CD14-positive monocyte (primary cell): ENCODE measurements around the gene TFIP11. TPM values are rescaled to one million over a fixed set of nuclear protein-coding genes. Genes with fewer than 3 reads are reported as not detected.

ENCODE experiments used
- DNase-seq, 3 donors: peaks; one replicate each; pipeline ENCODE4 v3.0.0-alpha.2; 2011 to 2022
- H2AFZ ChIP-seq: 2 replicates; pipeline ENCODE4 v1.6.0; 2012; ENCODE audit warnings: mild to moderate bottlenecking, low read depth, low read length, inconsistent platforms; ENCODE audit not compliant: insufficient read depth, poor library complexity, severe bottlenecking
- H3K27ac ChIP-seq, 2 donors: 1 replicate in 1 of 2; 2 replicates in 1 of 2; pipeline ENCODE4 v1.5.1; 2012 to 2013; ENCODE audit warnings: low read length in 2 of 2, control low read depth in 1 of 2, inconsistent platforms in 1 of 2, low read depth in 1 of 2, mild to moderate bottlenecking in 1 of 2
- H3K27me3 ChIP-seq, 2 donors: one replicate each; pipeline versions ENCODE4 v1.6.0 to v1.6.1; 2011 to 2013; ENCODE audit warnings: low read length in 2 of 2; ENCODE audit not compliant: control insufficient read depth in 2 of 2, insufficient read depth in 2 of 2
- H3K36me3 ChIP-seq, 2 donors: replicated peaks in 1 of 2; 1 replicate in 1 of 2; 2 replicates in 1 of 2; pipeline versions ENCODE4 v1.5.1 to v1.6.1; 2012 to 2013; ENCODE audit warnings: low read length in 2 of 2, control low read depth in 1 of 2, inconsistent platforms in 1 of 2, mild to moderate bottlenecking in 1 of 2; ENCODE audit not compliant: insufficient read depth in 2 of 2, control insufficient read depth in 1 of 2
- H3K4me1 ChIP-seq, 2 donors: 1 replicate in 1 of 2; 2 replicates in 1 of 2; pipeline versions ENCODE4 v1.5.1 to v1.6.1; 2012 to 2013; ENCODE audit warnings: low read length in 2 of 2, control low read depth in 1 of 2, inconsistent platforms in 1 of 2, mild to moderate bottlenecking in 1 of 2, moderate library complexity in 1 of 2; ENCODE audit not compliant: insufficient read depth in 2 of 2, control insufficient read depth in 1 of 2
- H3K4me2 ChIP-seq: replicated peaks from 2 replicates; pipeline ENCODE3; 2012; ENCODE audit warnings: low read length, moderate library complexity, mild to moderate bottlenecking; ENCODE audit not compliant: poor library complexity, severe bottlenecking; ENCODE audit errors: extremely low read depth
- H3K4me3 ChIP-seq, 3 experiments: fragments of 200-600 bp in 1 of 3; sonication (generic) in 1 of 3; replicated peaks in 1 of 3; 1 replicate in 2 of 3; 2 replicates in 1 of 3; pipeline ENCODE4 v1.5.1; 2011 to 2013; ENCODE audit warnings: low read length in 3 of 3, mild to moderate bottlenecking in 3 of 3, control low read depth in 2 of 3, low read depth in 2 of 3, inconsistent platforms in 1 of 3, moderate library complexity in 1 of 3
- H3K79me2 ChIP-seq: 2 replicates; pipeline ENCODE4 v1.6.0; 2012; ENCODE audit warnings: mild to moderate bottlenecking, control low read depth, inconsistent platforms, low read length, moderate library complexity; ENCODE audit not compliant: insufficient read depth
- H3K9ac ChIP-seq: 2 replicates; pipeline ENCODE4 v1.6.0; 2017; ENCODE audit warnings: low read length, mild to moderate bottlenecking; ENCODE audit not compliant: insufficient read depth, poor library complexity, severe bottlenecking
- H3K9me3 ChIP-seq, 2 donors: replicated peaks in 1 of 2; 1 replicate in 1 of 2; 2 replicates in 1 of 2; pipeline versions ENCODE4 v1.5.1 to v1.6.1; 2012 to 2013; ENCODE audit warnings: low read length in 2 of 2, control low read depth in 1 of 2; ENCODE audit not compliant: control insufficient read depth in 1 of 2, insufficient read depth in 1 of 2
- H4K20me1 ChIP-seq: 2 replicates; pipeline ENCODE4 v1.6.0; 2012; ENCODE audit warnings: mild to moderate bottlenecking, low read length, control low read depth, moderate library complexity; ENCODE audit not compliant: insufficient read depth
- H3K27ac Mint-ChIP-seq, 7 donors: one replicate each; pipeline ENCODE4 v1.8.0; 2020; ENCODE audit warnings: mild to moderate bottlenecking in 7 of 7, mixed read lengths in 7 of 7, moderate library complexity in 6 of 7, inconsistent platforms in 2 of 7
- H3K27me3 Mint-ChIP-seq, 3 donors: one replicate each; pipeline ENCODE4 v1.8.0; 2021 to 2022; ENCODE audit warnings: low read depth in 3 of 3, mild to moderate bottlenecking in 3 of 3, mixed read lengths in 3 of 3, moderate library complexity in 3 of 3, inconsistent platforms in 1 of 3
- H3K36me3 Mint-ChIP-seq, 2 donors: one replicate each; pipeline ENCODE4 v1.8.0; 2020; ENCODE audit warnings: mixed read lengths in 2 of 2, inconsistent platforms in 1 of 2, mild to moderate bottlenecking in 1 of 2
- H3K4me1 Mint-ChIP-seq: one replicate; pipeline ENCODE4 v1.8.0; 2020; ENCODE audit warnings: mild to moderate bottlenecking, mixed read lengths
- H3K4me3 Mint-ChIP-seq, 2 donors: one replicate each; pipeline ENCODE4 v1.8.0; 2020; ENCODE audit warnings: mild to moderate bottlenecking in 2 of 2, mixed read lengths in 2 of 2, moderate library complexity in 1 of 2
- H3K9me3 Mint-ChIP-seq, 7 donors: one replicate each; pipeline ENCODE4 v1.8.0; 2020 to 2022; ENCODE audit warnings: mixed read lengths in 7 of 7, mild to moderate bottlenecking in 6 of 7, moderate library complexity in 6 of 7, inconsistent platforms in 2 of 7
- CTCF ChIP-seq: fragments of 200-600 bp; IDR thresholded peaks from one replicate; pipeline ENCODE4 v1.8.0; 2022; ENCODE audit warnings: antibody characterized with exemption, mild to moderate bottlenecking
- WGBS: methylation state at CpG from one replicate; pipeline ENCODE4 v1.1.5; 2013; ENCODE audit warnings: missing lambda C conversion rate; ENCODE audit not compliant: insufficient coverage; 5-methylcytosine and 5-hydroxymethylcytosine counted together
- intact Hi-C, 2 donors: fragments of 100-400 bp; cut with micrococcal nuclease; formaldehyde crosslinking; loops; one replicate each; pipeline versions ENCODE4 v1.15.0 to v1.15.1; 2023
- polyA plus RNA-seq, 3 donors: library from polyadenylated mRNA; depleted of rRNA in 1 of 3; unstranded in 2 of 3; stranded (reverse) in 1 of 3; fragments of 300-500 nt in 2 of 3; fragments of >200 nt in 1 of 3; fragmentation: Illumina TruSeq in 2 of 3; gene quantifications; 1 replicate in 2 of 3; 2 replicates in 1 of 3; pipeline ENCODE4 v1.2.3, GENCODE V29; 2012 to 2021

Gene TFIP11
- polyA plus RNA-seq, 3 donors = 10.1 to 25.5 (median 19.8) TPM

GRCh38 chr22:26448334-26448733, 63.9 kb downstream of the TFIP11 start:
- H3K9me3 Mint-ChIP-seq = peaks cover 0 to 2% (median 0%) of the 10 kb centered on the region in 7 donors
- H3K27ac Mint-ChIP-seq = no peak overlapping the region
- Histone ChIP-seq H3K4me2 (no peak overlapping the region), H4K20me1 (no peaks in the 10 kb centered on the region), H3K4me1 (no peaks in the 10 kb centered on the region), H3K79me2 (no peaks in the 10 kb centered on the region), H2AFZ (no peak overlapping the region), H3K36me3 (peaks cover 30 to 65% of the 10 kb centered on the region in 2 donors), H3K4me3 (no peak overlapping the region), H3K9me3 (no peaks in the 10 kb centered on the region), H3K27ac (no peak overlapping the region), H3K27me3 (no peaks in the 10 kb centered on the region), H3K9ac (no peak overlapping the region)
- peaks cover 57 to 61% of the 10 kb centered on the region in 2 donors for H3K36me3 Mint-ChIP-seq
- H3K4me1 Mint-ChIP-seq = peaks cover 3% of the 10 kb centered on the region
- peaks cover 0 to 2% (median 0%) of the 10 kb centered on the region in 3 donors for H3K27me3 Mint-ChIP-seq
- DNase-seq = no peak
- no peak overlapping the region for H3K4me3 Mint-ChIP-seq
- intact Hi-C loops = no loop called here
- no peak for TF ChIP-seq CTCF
- 100% methylated on average over 2 of the region's 5 CpGs for WGBS

- DNase-seq = no peak
- Histone ChIP-seq H3K4me1 (no peaks in the 10 kb centered on the region), H3K36me3 (peaks cover 30 to 65% of the 10 kb centered on the region in 2 donors), H3K27me3 (no peaks in the 10 kb centered on the region), H3K4me3 (no peak overlapping the region), H3K4me2 (no peak overlapping the region), H3K79me2 (no peaks in the 10 kb centered on the region), H3K9ac (no peak overlapping the region), H3K9me3 (no peaks in the 10 kb centered on the region), H2AFZ (no peak overlapping the region), H4K20me1 (no peaks in the 10 kb centered on the region), H3K27ac (no peak overlapping the region)
- no peak for TF ChIP-seq CTCF
- peak overlapping the region in 1 of 7 donors; percentile 1 for H3K27ac Mint-ChIP-seq
- H3K36me3 Mint-ChIP-seq = peaks cover 57 to 61% of the 10 kb centered on the region in 2 donors
- 86% methylated on average over 11 of the region's 15 CpGs for WGBS
- peaks cover 0 to 2% (median 0%) of the 10 kb centered on the region in 3 donors for H3K27me3 Mint-ChIP-seq
- H3K4me3 Mint-ChIP-seq = no peak overlapping the region
- intact Hi-C loops = no loop called here
- peaks cover 3% of the 10 kb centered on the region for H3K4me1 Mint-ChIP-seq
- H3K9me3 Mint-ChIP-seq = peaks cover 0 to 2% (median 0%) of the 10 kb centered on the region in 7 donors
These were observed 64.5 kb downstream of the TFIP11 start for GRCh38 chr22:26447584-26448329.
